Stomach (tissue), 4 donors: ENCODE measurements around the gene LIMA1.

Experiments used
- CTCF ChIP-seq, 7 experiments: fragments of 450-650 bp in 4 of 7; fragments of 200-600 bp in 3 of 7; sonication (generic) in 3 of 7; IDR thresholded peaks; one replicate each; pipeline ENCODE4 v1.5.1; 2016 to 2019; ENCODE audit warnings: antibody characterized with exemption in 7 of 7, control low read depth in 2 of 7, mild to moderate bottlenecking in 1 of 7
- EP300 ChIP-seq: sonication (generic); formaldehyde crosslinking; IDR thresholded peaks from one replicate; pipeline ENCODE4 v1.6.1; 2017; ENCODE audit warnings: antibody characterized with exemption
- POLR2A ChIP-seq, 4 donors: fragments of 450-650 bp; IDR thresholded peaks; one replicate each; pipeline ENCODE4 v1.6.1; 2016; ENCODE audit warnings: antibody characterized with exemption in 4 of 4, control low read depth in 2 of 4, mild to moderate bottlenecking in 1 of 4, moderate library complexity in 1 of 4
- POLR2AphosphoS5 ChIP-seq, 3 donors: sonication (generic); formaldehyde crosslinking; IDR thresholded peaks; one replicate each; pipeline ENCODE4 v1.6.1; 2016; ENCODE audit warnings: antibody characterized with exemption in 3 of 3

- TF ChIP-seq CTCF (IDR thresholded peaks at IDR 0.05), result no peak
- no peak for TF ChIP-seq POLR2A (IDR thresholded peaks at IDR 0.05)
- no peak for TF ChIP-seq POLR2AphosphoS5 (IDR thresholded peaks at IDR 0.05)
- TF ChIP-seq EP300, result no peak
Observed at GRCh38 chr12:50297996-50298395, 14.7 kb upstream of the LIMA1 start.
